WI38 (cell line): ENCODE measurements around the gene MIGA1.
A peak's percentile ranks its signal among the peaks of the same experiment; 100 is the strongest.
"Not testable (repeated sequence)": the region's sequence is repeated elsewhere in the genome, so short reads cannot be mapped to it uniquely, and the experiment has no call there.

ENCODE experiments used
- H3K4me3 ChIP-seq: 2 replicates; pipeline ENCODE4 v1.5.1; 2011; ENCODE audit warnings: low read depth, mild to moderate bottlenecking, control low read depth, low read length
- TF ChIP-seq, protein P1 (sequence below): IDR thresholded peaks from 2 replicates; pipeline ENCODE4 v1.5.1; 2012; ENCODE audit warnings: low read depth, mild to moderate bottlenecking, control low read depth, low read length

The MIGA1 gene

GRCh38 chr1:77891200-77891599 is 111.8 kb downstream of the MIGA1 start:
- peak overlapping the region; percentile 90 for H3K4me3 ChIP-seq
- TF ChIP-seq, protein P1, sequence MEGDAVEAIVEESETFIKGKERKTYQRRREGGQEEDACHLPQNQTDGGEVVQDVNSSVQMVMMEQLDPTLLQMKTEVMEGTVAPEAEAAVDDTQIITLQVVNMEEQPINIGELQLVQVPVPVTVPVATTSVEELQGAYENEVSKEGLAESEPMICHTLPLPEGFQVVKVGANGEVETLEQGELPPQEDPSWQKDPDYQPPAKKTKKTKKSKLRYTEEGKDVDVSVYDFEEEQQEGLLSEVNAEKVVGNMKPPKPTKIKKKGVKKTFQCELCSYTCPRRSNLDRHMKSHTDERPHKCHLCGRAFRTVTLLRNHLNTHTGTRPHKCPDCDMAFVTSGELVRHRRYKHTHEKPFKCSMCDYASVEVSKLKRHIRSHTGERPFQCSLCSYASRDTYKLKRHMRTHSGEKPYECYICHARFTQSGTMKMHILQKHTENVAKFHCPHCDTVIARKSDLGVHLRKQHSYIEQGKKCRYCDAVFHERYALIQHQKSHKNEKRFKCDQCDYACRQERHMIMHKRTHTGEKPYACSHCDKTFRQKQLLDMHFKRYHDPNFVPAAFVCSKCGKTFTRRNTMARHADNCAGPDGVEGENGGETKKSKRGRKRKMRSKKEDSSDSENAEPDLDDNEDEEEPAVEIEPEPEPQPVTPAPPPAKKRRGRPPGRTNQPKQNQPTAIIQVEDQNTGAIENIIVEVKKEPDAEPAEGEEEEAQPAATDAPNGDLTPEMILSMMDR: no peak

- TF ChIP-seq, protein P1: no peak
- H3K4me3 ChIP-seq: no peak overlapping the region
Measured at GRCh38 chr1:77899647-77900320, 120.3 kb downstream of the MIGA1 start.

DNA sequence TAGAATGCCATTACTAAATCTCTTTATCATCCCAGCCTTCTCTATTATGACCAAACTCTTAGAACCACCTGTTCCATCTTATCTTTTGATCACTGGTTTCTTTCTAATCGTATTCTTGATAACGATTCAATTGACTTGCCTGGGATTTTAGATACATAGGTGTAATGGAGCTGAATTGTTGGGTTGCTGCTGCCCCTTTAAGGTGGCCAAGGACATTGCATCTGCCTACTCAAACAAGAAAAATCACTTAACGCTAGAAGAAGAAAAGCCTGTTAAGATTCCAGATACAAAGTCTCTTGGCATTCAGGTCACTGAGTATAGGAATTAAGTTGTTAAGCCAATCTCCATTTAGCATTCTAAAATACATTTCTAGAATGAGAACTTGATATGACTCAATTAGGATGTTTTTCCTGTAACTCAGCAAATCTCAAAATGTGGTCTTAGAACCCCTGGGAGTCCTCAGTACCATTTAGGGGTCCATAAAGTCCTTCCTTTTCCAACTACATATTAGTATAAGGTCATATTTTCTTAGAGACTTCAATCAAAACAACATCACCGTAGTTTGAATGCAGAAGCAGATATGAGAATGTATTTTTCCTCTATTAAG is 121.3 kb downstream of the MIGA1 start:
- H3K4me3 ChIP-seq: no peak overlapping the region
- TF ChIP-seq, protein P1: peak; percentile 43; the same call in 1 of the 2 replicates

DNA sequence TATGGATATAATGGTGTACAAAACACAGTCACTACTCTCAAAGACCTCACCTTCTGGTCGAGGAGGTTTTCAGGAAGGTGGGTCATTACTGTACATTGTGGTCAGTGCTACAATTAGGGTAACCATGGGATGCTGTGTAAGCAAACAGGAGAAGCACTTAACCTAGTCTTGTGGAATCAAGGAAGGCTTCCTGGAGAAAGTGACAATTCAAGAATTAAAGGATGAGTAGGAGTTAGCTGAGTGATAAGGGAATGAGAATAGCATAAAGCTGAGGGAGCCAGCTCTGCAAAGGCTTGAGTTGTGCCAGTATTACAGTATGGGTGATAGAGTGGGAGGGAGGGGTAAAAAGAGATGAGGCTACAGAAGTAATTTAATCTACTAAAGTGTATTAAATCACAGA is 126.2 kb downstream of the MIGA1 start:
- no peak overlapping the region for H3K4me3 ChIP-seq
- TF ChIP-seq, protein P1: no peak

- no peak overlapping the region for H3K4me3 ChIP-seq
- TF ChIP-seq, protein P1: no peak
Measured at GRCh38 chr1:77906019-77906545, 126.6 kb downstream of the MIGA1 start.

DNA sequence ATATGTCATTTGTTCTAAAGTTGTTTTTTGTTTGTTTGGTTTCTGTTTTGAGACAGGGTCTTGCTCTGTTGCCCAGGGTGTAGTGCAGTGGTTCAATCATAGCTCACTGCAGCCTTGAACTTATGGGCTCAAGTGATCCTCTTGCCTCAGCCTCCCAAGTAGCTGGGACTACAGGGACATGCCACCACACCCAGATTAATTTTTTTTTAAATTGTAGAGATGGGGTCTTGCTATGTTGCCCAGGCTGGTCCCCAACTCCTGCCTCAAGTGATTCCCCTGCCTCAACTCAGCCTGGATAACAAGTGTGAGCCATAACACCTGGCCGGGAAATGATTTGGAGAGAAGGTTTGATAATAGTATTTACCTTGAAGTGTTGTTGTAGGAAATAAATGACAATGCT is 127.2 kb downstream of the MIGA1 start:
- H3K4me3 ChIP-seq: no peak overlapping the region
- TF ChIP-seq, protein P1: no peak

- TF ChIP-seq, protein P1: no peak
Measured at GRCh38 chr1:77910116-77910515, 130.7 kb downstream of the MIGA1 start.

GRCh38 chr1:77918918-77919317 is 139.5 kb downstream of the MIGA1 start:
- not testable (repeated sequence) for H3K4me3 ChIP-seq

More at GRCh38 chr1:77910116-77910515, 130.7 kb downstream of the MIGA1 start:
- no peak overlapping the region for H3K4me3 ChIP-seq
